Endometrium (tissue), 2 donors: ENCODE measurements around the gene PTGDS.
"Not testable (repeated sequence)": the region's sequence is repeated elsewhere in the genome, so short reads cannot be mapped to it uniquely, and the experiment has no call there.

Experiments used
- FAIRE-seq: peaks from 2 replicates; lab custom pipeline; 2012; peaks lifted over from hg19 to GRCh38; lab: Jason Lieb, UNC
- donor health status: control.
- donor health status: control.

Gene PTGDS

GRCh38 chr9:136992819-136993369, 15.6 kb downstream of the PTGDS start:
- no peak for FAIRE-seq

- no peak for FAIRE-seq
These were observed 17.0 kb downstream of the PTGDS start for GRCh38 chr9:136994180-136994887.

- FAIRE-seq: no peak
These were observed 17.6 kb downstream of the PTGDS start for GRCh38 chr9:136994888-136995230.

- FAIRE-seq: no peak
These were observed 18.1 kb downstream of the PTGDS start for GRCh38 chr9:136995362-136995761.

DNA sequence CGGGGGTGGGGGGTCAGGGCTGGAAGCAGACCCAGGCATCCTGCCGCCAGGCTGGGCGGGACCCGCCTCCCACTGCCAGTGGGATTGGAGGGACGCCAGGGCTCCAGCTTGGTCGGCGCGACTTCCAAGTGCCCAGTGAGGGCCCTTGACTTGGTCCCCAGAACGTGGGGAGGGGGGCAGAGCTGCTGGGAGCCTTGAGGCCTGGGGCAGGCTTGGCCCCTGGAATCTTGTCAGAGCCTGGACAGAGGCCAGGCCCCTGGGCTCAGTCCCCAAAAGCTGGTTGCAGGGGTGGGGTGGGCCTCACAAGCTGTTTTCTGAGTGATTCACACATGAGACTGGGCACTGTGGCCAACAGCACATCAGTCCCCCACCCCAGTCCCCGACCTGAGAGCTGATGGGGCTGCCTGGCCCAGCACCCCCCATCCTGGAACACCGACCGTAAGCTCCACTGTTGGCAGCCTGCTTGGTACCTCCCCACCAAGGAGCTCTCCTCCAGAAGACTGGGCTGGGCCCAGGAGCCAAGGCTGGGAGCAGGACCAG, 18.5 kb downstream of the PTGDS start:
- no peak for FAIRE-seq

GRCh38 chr9:136996361-136997292, 19.3 kb downstream of the PTGDS start, which contains the start of gene CLIC3:
TSS of gene CLIC3 (minus strand) at chr9:136996568. CDS start at chr9:136996543, 25 bp downstream.
- FAIRE-seq: no peak

DNA sequence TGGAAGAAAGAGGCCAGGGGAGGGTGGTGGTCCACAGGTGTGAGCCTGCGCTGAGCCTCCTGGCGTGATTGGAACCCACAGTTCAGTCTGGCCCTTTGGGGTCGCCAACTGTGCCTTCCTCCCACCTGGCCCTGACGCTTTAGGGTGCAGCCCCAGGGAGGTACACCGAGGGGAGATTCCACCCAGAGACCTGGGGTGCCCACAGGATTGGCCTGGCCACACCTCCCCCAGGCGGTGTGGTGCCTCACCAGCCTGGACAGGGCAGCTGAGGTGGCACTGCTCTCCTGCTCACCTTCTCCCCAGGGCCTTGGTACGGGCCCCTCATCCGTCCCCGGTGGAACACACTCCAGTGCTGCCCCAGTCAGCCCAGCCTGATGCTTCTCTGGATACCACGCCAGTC, 20.1 kb downstream of the PTGDS start:
- FAIRE-seq: no peak

DNA sequence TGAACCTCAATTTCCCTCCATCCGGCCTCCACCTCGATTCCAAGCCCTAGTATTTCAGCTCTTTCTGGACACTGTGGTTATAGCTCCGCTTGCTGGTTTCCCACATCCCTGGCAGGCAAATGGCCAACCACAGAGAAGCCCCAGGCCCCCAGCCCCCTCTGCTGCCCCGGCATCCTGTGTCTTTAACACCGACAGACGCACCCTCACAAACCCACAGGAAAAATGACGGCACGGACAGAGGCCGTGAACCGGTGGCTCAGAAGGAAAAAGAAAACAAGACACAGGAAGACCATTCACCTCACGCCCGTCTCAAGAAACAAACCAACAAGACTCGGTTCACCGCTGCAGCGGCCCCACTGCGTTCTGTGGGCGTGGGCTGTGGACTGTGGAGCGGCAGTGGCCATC, 20.5 kb downstream of the PTGDS start:
- FAIRE-seq: no peak

DNA sequence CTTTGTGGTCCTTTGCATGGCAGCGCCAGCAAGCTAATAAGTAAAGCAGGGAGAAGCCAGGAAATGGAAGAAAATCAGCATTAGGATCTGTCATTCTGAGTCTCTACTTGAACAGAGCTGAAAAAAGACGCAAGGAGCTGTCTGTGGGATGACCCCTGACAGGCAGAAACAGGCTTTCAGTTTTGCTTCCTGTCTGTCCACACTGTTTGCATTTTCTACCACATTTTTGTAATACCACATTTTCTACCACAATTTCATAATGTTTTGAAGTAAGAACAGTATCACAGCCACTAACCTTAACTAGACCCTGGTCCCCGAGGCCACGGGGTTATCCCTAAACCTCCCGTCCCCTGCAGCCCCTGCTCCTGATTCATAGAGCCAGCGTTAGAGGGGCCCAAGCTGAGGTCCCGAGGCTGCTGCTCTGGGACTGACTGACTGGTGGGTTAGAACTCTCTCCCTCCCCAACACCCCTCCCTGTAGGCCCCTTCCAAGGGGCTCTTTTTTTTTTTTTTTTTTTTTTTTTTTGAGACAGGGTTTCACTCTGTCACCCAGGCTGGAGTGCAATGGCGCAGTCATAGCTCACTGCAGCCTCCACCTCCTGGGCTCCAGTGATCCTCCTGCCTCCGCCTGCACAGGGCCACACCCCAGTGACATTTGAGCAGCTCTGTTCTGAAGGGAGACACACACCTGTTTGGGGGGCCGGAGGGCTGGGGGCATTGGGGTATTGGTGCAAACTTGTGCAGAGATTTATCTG, 23.1 kb downstream of the PTGDS start:
- no peak for FAIRE-seq

- no peak for FAIRE-seq
These were observed 24.7 kb downstream of the PTGDS start for GRCh38 chr9:137001857-137002645.

DNA sequence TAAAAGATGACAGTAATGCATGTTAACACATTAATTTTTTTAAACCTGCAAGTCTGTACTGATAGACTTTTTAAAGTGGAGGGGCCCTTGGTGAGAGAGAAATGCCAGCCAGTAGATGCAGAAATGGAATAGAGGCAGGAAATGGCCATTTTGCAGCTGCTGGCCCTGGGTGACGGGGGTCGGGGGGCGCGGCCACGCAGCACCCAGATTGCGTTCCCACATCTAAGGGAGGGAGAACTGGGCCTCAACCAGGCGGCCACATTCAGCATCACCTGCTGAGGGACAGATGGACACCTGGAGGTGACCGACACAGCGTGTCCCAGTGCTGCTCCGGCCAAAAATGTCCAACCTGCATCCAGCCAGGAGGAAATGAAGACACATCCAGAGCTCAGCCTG, 25.3 kb downstream of the PTGDS start:
- no peak for FAIRE-seq

- FAIRE-seq: not testable (repeated sequence)
These were observed 27.0 kb downstream of the PTGDS start for GRCh38 chr9:137004285-137004684.

DNA sequence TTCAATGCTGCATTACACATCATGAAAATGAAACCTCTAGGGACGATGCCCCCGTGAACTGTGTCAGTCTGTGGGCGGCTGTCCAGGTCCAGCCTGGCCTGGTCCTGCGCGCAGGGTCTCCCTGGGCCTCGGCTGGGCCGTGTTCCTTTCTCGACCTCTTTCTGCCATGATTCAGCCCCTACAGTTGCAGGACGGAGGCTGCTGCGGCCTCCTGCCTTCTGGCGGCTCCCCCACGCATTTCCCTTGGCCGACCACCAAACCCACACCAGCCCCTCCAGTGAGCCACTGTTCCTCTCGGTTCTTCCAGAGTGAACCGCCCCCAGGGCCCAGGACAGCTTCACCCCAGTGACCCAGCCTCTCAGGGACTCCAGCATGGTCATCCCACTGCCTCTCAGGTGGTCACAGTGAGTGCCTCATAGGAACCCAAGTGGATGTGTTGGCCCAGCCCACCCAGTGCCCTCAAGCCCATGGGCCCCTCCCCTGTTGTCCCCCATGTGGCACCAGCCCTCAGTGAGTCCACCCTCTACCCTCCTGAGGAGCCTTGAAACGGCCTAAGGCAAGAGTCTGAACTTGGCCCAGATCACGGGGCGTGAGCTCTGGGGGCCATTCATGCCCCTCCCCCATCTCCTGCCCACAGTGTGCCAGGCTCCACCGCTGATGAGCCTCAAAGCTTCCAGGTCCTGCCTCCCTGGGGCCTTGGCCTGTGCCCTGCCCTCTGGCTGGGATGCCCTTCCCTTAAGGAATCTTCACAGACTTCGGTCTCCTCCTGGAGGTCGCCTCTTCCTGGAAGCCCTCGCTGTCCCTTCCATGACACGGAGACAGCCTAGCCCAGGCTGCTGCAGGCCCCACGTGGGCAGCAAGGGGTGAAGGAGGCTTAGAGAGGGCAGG, 29.1 kb downstream of the PTGDS start:
- FAIRE-seq: no peak

DNA sequence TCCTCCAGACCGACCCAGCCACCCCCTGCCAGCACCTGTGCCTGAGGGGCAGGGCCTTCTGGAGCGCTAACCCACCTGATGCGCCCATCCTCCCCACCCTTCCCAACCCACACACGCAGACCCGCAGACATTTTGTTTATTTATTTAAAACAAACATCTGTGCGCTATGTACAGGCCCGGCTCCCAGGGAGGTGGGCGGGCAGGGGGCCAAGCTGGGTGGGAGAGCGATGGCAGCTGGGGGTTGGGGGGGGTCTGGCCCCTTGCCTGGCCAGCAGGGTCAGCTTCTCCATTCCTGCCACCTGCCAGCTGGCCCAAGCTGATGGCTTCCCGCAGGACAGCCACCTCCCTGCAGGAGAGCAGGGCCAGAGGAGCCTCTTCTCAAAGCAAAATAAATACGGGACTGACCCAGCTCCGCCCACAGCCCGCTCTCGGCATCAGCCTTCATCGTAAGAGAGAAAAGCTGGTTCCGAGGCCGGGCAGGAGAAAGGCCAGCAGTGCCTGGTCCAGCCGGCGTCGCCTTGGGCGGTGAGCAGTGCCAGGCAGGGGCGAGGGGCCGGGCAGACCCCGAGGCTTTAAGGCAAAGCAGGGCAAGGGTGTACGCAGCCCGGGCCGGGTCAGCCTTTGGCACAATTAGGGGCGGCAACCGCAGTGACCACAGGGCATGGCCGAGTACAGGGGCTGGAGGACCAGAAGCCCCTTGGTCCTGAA, 30.0 kb downstream of the PTGDS start:
- no peak for FAIRE-seq

DNA sequence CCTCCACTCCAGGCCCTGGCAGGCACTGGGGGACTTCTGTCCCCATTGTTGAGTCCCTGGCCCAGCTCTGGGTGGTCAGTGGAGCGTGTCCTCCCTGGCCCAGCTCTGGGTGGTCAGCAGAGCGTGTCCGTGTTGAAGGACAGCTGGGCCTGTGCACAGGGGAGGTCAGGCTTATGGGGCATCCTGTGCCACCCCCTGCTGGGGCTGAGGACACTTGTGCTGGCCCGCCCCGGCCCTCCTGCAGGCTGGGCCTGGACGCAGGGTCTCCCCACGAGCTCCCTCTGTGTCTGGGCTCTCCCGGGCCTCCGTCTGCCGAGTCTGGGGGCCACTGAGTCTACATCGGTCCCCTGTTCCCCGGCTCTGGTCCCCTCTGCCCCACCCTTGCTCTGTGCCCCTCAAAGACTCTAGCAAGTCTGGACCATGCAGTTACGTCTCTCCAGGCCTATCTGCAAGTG, 30.5 kb downstream of the PTGDS start:
- no peak for FAIRE-seq

- FAIRE-seq: no peak
These were observed 31.0 kb downstream of the PTGDS start for GRCh38 chr9:137008312-137008711.

- no peak for FAIRE-seq
These were observed 31.9 kb downstream of the PTGDS start for GRCh38 chr9:137009217-137009616.

DNA sequence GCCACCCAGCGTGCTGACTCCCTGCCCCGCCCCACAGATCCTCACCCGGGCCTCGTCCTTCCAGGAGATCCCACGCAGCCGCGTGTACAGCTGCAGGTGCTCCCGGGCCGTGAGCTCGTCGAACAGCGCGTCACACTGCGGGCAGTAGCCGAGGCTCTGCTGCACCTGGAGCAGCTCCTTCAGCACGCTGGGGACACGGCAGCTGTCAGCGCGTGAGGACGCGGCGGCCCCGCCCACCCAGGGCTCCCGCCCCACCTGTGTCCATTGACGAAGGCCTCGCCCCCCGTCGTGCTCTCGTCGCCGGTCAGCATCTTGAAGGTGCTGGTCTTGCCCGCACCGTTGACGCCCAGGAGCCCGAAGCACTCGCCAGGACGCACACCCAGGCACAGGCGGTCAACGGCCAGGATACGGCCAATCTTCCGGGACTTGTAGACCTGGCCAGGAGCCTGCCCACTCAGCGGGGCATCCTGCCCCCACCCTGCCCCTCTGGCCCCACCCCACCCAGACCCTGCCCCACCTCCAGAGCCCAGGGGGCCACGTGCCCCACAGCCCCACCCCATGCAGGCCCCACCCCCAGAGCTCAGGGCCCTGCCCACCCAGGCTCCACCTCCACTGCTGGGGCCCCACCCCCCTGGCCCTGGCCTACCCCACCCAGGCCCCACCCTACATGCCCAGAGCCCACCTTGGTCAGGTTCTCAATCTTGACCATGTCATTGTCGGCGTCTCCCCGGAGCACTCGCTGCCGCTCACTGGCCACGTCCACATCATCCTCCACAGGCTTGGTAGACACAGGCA, 32.8 kb downstream of the PTGDS start:
- FAIRE-seq: no peak

DNA sequence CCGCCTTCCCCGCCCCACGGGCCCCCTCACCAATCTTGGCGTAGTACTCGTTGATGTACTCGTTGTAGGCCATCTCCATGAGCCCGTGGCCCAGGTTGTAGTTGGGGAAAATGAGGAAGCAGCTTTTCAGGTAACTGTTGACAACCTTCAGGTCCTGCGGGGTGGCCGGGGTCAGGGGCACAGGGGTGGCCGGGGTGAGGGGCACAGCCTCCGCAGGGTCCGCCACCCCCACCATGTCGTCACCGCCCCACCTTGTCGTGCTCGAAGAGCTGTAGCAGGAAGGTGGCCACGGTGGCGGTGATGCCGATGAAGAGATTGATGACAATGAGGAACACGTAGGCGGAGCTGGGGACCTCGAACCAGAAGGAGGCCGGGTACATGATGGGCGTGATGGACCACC, 33.9 kb downstream of the PTGDS start:
- FAIRE-seq: no peak
